HepG2 (cell line): ENCODE measurements around the gene CMIP. TPM values are rescaled to one million over a fixed set of nuclear protein-coding genes. Genes with fewer than 3 reads are reported as not detected.

Source experiments
- ATAC-seq: fragments of 200-7000 bp; cut with Tn5 transposase; 3 replicates; pipeline ENCODE4 v1.9.1; 2020; ENCODE audit warnings: mild to moderate bottlenecking, moderate library complexity
- BruUV-seq: library from RNA; stranded (reverse); fragments of 400-500 nt; replicated peaks from 2 replicates; lab custom pipeline; 2021; lab: Mats Ljungman, UMichigan
- CTCF ChIA-PET: fragments of 300-600 bp; formaldehyde crosslinking; extraction: SDS; loops from one replicate; lab custom pipeline; 2021; ENCODE audit warnings: low total read pairs, inconsistent platforms, low intra/inter-chr PET ratio; lab: Yijun Ruan, JAX
- POLR2A ChIA-PET: fragments of 350-600 bp; sonication (Branson Sonifier 250); formaldehyde crosslinking; loops from one replicate; lab custom pipeline; 2020; ENCODE audit warnings: antibody characterized with exemption, inconsistent platforms; lab: Yijun Ruan, JAX
- DNase-seq: peaks from one replicate; pipeline ENCODE4 v3.0.0-alpha.2; 2015; ENCODE audit warnings: low spot score
- FAIRE-seq: peaks from 3 replicates; lab custom pipeline; 2011; peaks lifted over from hg19 to GRCh38; lab: Jason Lieb, UNC
- H2AFZ ChIP-seq: one replicate; pipeline ENCODE4 v1.6.1; 2011; ENCODE audit warnings: low read length, inconsistent platforms
- H3K27ac ChIP-seq: fragments of 300-600 bp; 3 replicates; pipeline ENCODE4 v1.8.0; 2011; ENCODE audit warnings: mixed run types, mild to moderate bottlenecking, mixed read lengths, low read length, inconsistent platforms; ENCODE audit not compliant: insufficient read depth; ENCODE audit errors: extremely low read length
- H3K27me3 ChIP-seq, 2 experiments: fragments of 200-600 bp in 1 of 2; 2 replicates in 1 of 2; 3 replicates in 1 of 2; pipeline versions ENCODE4 v1.6.0 to v1.8.0; 2011; ENCODE audit warnings: low read length in 2 of 2, mild to moderate bottlenecking in 2 of 2, moderate library complexity in 2 of 2, inconsistent platforms in 1 of 2; ENCODE audit not compliant: insufficient read depth in 2 of 2, control insufficient read depth in 1 of 2
- H3K36me3 ChIP-seq, 2 experiments: fragments of 200-600 bp in 1 of 2; replicated peaks in 1 of 2; 2 replicates in 1 of 2; 3 replicates in 1 of 2; pipeline versions ENCODE4 v1.5.1 to v1.8.0; 2011; ENCODE audit warnings: low read length in 2 of 2, inconsistent platforms in 1 of 2; ENCODE audit not compliant: insufficient read depth in 2 of 2, control insufficient read depth in 1 of 2
- H3K4me1 ChIP-seq: 2 replicates; pipeline ENCODE4 v1.5.1; 2012; ENCODE audit warnings: low read length, inconsistent platforms; ENCODE audit not compliant: insufficient read depth
- H3K4me2 ChIP-seq: 2 replicates; pipeline ENCODE4 v1.6.0; 2011; ENCODE audit warnings: low read depth, low read length, inconsistent platforms
- H3K4me3 ChIP-seq, 3 experiments: fragments of 200-600 bp in 1 of 3; sonication (generic), shearing (Covaris generic) in 1 of 3; replicated peaks in 1 of 3; 2 replicates each; pipeline ENCODE4 v1.5.1; 2011 to 2016; ENCODE audit warnings: low read length in 3 of 3, inconsistent platforms in 2 of 3, low read depth in 2 of 3, mild to moderate bottlenecking in 2 of 3, control low read depth in 1 of 3, mixed read lengths in 1 of 3; ENCODE audit not compliant: insufficient read depth in 1 of 3
- H3K79me2 ChIP-seq: one replicate; pipeline ENCODE4 v1.6.1; 2011; ENCODE audit warnings: low read length, inconsistent platforms; ENCODE audit not compliant: insufficient read depth
- H3K9ac ChIP-seq: 2 replicates; pipeline ENCODE4 v1.6.0; 2011; ENCODE audit warnings: mild to moderate bottlenecking, low read depth, low read length, inconsistent platforms; ENCODE audit not compliant: insufficient read depth
- H3K9me3 ChIP-seq: 2 replicates; pipeline ENCODE4 v1.5.1; 2012; ENCODE audit warnings: mild to moderate bottlenecking, low read length
- H4K20me1 ChIP-seq: 2 replicates; pipeline ENCODE4 v1.6.0; 2011; ENCODE audit warnings: inconsistent platforms, mild to moderate bottlenecking, low read length, moderate library complexity; ENCODE audit not compliant: insufficient read depth
- ARNTL ChIP-seq: sonication (generic); formaldehyde crosslinking; IDR thresholded peaks from 2 replicates; pipeline ENCODE4 v1.4.0; 2020; ENCODE audit warnings: mild to moderate bottlenecking, missing genetic modification reagents
- BORCS8-MEF2B ChIP-seq: sonication (generic); formaldehyde crosslinking; IDR thresholded peaks from 2 replicates; pipeline ENCODE4 v1.8.0; 2022; ENCODE audit warnings: mild to moderate bottlenecking, missing genetic modification reagents
- DNMT1 ChIP-seq: sonication (generic); formaldehyde crosslinking; IDR thresholded peaks from 2 replicates; pipeline ENCODE4 v1.5.1; 2020; ENCODE audit warnings: mild to moderate bottlenecking, missing genetic modification reagents
- FOXK2 ChIP-seq: fragments of 450-650 bp; IDR thresholded peaks from 2 replicates; pipeline ENCODE4 v1.6.1; 2016
- MIER3 ChIP-seq: IDR thresholded peaks from 2 replicates; pipeline ENCODE4 v1.6.1; 2016; ENCODE audit warnings: missing compliant biosample characterization, borderline replicate concordance
- MLLT10 ChIP-seq: sonication (generic); formaldehyde crosslinking; IDR thresholded peaks from 2 replicates; pipeline ENCODE4 v1.4.0; 2020; ENCODE audit warnings: missing genetic modification reagents
- NFIB ChIP-seq: sonication (generic); formaldehyde crosslinking; IDR thresholded peaks from 2 replicates; pipeline ENCODE4 v1.9.0; 2021; ENCODE audit warnings: missing genetic modification reagents, mild to moderate bottlenecking, borderline replicate concordance
- NFRKB ChIP-seq: fragments of 450-650 bp; IDR thresholded peaks from 2 replicates; pipeline ENCODE4 v1.6.1; 2017
- NR2F2 ChIP-seq: IDR thresholded peaks from 2 replicates; pipeline ENCODE4 v1.6.1; 2012; ENCODE audit warnings: low read depth, inconsistent platforms, borderline replicate concordance
- NRL ChIP-seq: sonication (generic); formaldehyde crosslinking; IDR thresholded peaks from 2 replicates; pipeline ENCODE4 v1.5.0; 2020; ENCODE audit warnings: missing genetic modification reagents, mild to moderate bottlenecking, moderate library complexity, borderline replicate concordance
- YY1 ChIP-seq: IDR thresholded peaks from 2 replicates; pipeline ENCODE4 v1.6.1; 2011; ENCODE audit warnings: low read length, low read depth, moderate library complexity, mild to moderate bottlenecking; ENCODE audit not compliant: insufficient read depth, insufficient replicate concordance
- ZKSCAN8 ChIP-seq: IDR thresholded peaks from 2 replicates; pipeline ENCODE4 v1.6.1; 2016; ENCODE audit warnings: borderline replicate concordance, missing genetic modification reagents, missing compliant biosample characterization
- ZNF629 ChIP-seq: sonication (generic); formaldehyde crosslinking; conservative IDR thresholded peaks from 2 replicates; pipeline ENCODE4 v1.5.0; 2020; ENCODE audit warnings: missing genetic modification reagents
- ZNF773 ChIP-seq: sonication (generic); formaldehyde crosslinking; IDR thresholded peaks from 2 replicates; pipeline ENCODE4 v1.4.0; 2020; ENCODE audit warnings: missing genetic modification reagents, borderline replicate concordance
- ZSCAN12 ChIP-seq: sonication (generic); formaldehyde crosslinking; IDR thresholded peaks from 2 replicates; pipeline ENCODE4 v1.9.0; 2021; ENCODE audit warnings: mild to moderate bottlenecking, missing genetic modification reagents
- ZSCAN25 ChIP-seq: sonication (generic); formaldehyde crosslinking; IDR thresholded peaks from 2 replicates; pipeline ENCODE4 v1.8.0; 2022; ENCODE audit warnings: mild to moderate bottlenecking, missing genetic modification reagents
- WGBS: methylation state at CpG from one replicate; pipeline ENCODE4 v1.1.6; 2017; ENCODE audit warnings: low lambda C conversion rate; 5-methylcytosine and 5-hydroxymethylcytosine counted together
- in situ Hi-C: cut with HindIII; loops from 2 replicates; pipeline ENCODE4 v1.10.0; 2017; ENCODE audit warnings: low pct_unique_long_range_greater_than_20kb; ENCODE audit not compliant: extremely low pct_ligation_motif_present
- intact Hi-C: fragments of 100-400 bp; cut with micrococcal nuclease; formaldehyde crosslinking; loops from one replicate; pipeline ENCODE4 v1.10.0; 2022; ENCODE audit not compliant: unreplicated experiment
- polyA plus RNA-seq, 8 experiments: library from polyadenylated mRNA; depleted of rRNA in 3 of 8; stranded (reverse) in 7 of 8; unstranded in 1 of 8; fragments of >200 nt; fragmentation: Illumina TruSeq in 4 of 8; extraction: Trizol in 4 of 8; gene quantifications; 2 replicates each; pipeline versions ENCODE4 v1.2.1 to v1.2.3, GENCODE V29; 2011 to 2016; ENCODE audit warnings: low read depth in 4 of 8, missing spikeins in 1 of 8, mixed read lengths in 1 of 8; ENCODE audit not compliant: insufficient read depth in 1 of 8
- total RNA-seq, 5 experiments: library from RNA; depleted of rRNA; stranded (reverse); fragments of >200 nt; fragmentation: Illumina TruSeq; extraction: Trizol; gene quantifications; 2 replicates each; pipeline ENCODE4 v1.2.3, GENCODE V29; 2016; ENCODE audit warnings: low read depth in 1 of 5
- TF ChIP-seq, protein P1 (sequence below): sonication (generic); formaldehyde crosslinking; IDR thresholded peaks from 2 replicates; pipeline ENCODE4 v1.4.0; 2020; ENCODE audit warnings: missing genetic modification reagents
- TF ChIP-seq, protein P2 (sequence below): sonication (generic); formaldehyde crosslinking; IDR thresholded peaks from 2 replicates; pipeline ENCODE4 v1.4.0; 2020; ENCODE audit warnings: missing genetic modification reagents
- TF ChIP-seq, protein P3 (sequence below): sonication (generic); formaldehyde crosslinking; IDR thresholded peaks from 2 replicates; pipeline ENCODE4 v1.8.0; 2022; ENCODE audit warnings: mild to moderate bottlenecking, missing genetic modification reagents

The CMIP gene
- total and polyA plus RNA-seq, 2 of the 13 experiments (the other 11 are each of a cell fraction or from before 2014, with no cell fraction given): 10.9 to 18.1 TPM

DNA sequence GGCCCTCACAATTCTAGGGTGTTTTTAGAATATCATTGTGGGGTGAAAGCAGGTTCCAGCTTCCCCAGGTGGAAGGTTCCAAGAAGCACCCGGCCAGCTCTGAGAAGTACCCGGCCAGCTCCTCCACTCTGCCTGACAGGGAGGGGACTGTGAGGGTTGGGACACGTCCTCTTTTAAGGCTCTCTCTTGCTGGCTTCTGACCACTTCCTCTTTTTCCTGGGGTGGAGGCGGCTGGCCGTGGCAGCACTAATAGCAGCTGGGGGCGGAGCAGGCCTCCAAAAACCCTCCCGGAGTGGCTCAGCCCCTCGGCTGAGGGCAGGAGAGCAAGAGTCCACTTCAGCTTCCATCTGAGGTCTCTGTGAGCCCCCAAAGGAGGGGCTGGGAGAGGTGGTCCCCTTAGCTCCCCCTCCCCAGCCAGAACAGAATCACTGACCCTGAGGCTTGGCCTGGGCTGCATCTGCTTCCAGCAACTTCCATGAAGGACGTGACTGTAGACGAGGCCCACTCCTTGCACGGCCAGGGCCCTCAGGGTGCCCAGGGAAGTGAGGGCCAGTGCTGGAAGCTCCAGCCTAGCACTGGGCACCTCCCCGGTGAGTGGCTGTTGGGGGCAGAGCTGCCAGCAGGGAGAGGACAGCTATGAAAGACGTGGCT is 307.7 kb downstream of the CMIP start (continued):
- TF ChIP-seq, protein P1, sequence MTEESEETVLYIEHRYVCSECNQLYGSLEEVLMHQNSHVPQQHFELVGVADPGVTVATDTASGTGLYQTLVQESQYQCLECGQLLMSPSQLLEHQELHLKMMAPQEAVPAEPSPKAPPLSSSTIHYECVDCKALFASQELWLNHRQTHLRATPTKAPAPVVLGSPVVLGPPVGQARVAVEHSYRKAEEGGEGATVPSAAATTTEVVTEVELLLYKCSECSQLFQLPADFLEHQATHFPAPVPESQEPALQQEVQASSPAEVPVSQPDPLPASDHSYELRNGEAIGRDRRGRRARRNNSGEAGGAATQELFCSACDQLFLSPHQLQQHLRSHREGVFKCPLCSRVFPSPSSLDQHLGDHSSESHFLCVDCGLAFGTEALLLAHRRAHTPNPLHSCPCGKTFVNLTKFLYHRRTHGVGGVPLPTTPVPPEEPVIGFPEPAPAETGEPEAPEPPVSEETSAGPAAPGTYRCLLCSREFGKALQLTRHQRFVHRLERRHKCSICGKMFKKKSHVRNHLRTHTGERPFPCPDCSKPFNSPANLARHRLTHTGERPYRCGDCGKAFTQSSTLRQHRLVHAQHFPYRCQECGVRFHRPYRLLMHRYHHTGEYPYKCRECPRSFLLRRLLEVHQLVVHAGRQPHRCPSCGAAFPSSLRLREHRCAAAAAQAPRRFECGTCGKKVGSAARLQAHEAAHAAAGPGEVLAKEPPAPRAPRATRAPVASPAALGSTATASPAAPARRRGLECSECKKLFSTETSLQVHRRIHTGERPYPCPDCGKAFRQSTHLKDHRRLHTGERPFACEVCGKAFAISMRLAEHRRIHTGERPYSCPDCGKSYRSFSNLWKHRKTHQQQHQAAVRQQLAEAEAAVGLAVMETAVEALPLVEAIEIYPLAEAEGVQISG (CRISPR knock-in tag): peak; percentile 29; the same call in 1 of the 2 replicates

DNA sequence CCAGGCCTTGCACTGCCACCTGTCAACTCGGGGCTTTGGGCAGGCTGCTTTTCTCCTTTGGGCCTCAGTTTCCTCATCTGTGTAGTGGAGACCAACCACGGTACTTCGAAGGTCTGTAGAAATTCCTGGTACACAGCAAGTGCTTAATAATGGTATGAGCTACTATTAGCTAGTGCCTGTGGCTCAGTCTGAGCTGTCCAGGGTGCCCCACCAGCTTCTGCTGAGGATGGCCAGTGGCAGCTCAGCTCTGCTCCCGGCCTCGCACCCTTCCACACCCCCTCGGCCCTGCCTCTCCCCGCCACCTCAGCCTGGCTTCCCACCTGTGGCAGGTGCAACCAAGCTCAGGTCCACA is 308.2 kb downstream of the CMIP start:
- POLR2A ChIA-PET: no interaction called here
- no peak overlapping the region for H3K27ac ChIP-seq
- 46% methylated on average over 5 of the region's 7 CpGs for WGBS
- no peak for FAIRE-seq
- peak overlapping the region; percentile 37 for H2AFZ ChIP-seq
- peaks cover 0 to 12% of the 10 kb centered on the region in 2 experiments; a peak in 2 of 5 replicates for H3K27me3 ChIP-seq
- H3K4me2 ChIP-seq: peak overlapping the region; percentile 57
- no peak overlapping the region for H3K9ac ChIP-seq
- in situ Hi-C loops: no loop called here
- H3K79me2 ChIP-seq: no peaks in the 10 kb centered on the region
- H3K4me3 ChIP-seq: peak overlapping the region in 2 of 3 experiments; percentile 33 to 53; a peak in 3 of 6 replicates
- peak; percentile 15; the same call in 2 of the 3 replicates for ATAC-seq
- no peaks in the 10 kb centered on the region for H3K36me3 ChIP-seq
- H4K20me1 ChIP-seq: no peaks in the 10 kb centered on the region
- no peak for DNase-seq
- no peaks in the 10 kb centered on the region for H3K9me3 ChIP-seq
- CTCF ChIA-PET: no interaction called here
- intact Hi-C loops: no loop called here
- BruUV-seq: no TSS peak
- peaks cover 19% of the 10 kb centered on the region for H3K4me1 ChIP-seq
- TF ChIP-seq, protein P2, sequence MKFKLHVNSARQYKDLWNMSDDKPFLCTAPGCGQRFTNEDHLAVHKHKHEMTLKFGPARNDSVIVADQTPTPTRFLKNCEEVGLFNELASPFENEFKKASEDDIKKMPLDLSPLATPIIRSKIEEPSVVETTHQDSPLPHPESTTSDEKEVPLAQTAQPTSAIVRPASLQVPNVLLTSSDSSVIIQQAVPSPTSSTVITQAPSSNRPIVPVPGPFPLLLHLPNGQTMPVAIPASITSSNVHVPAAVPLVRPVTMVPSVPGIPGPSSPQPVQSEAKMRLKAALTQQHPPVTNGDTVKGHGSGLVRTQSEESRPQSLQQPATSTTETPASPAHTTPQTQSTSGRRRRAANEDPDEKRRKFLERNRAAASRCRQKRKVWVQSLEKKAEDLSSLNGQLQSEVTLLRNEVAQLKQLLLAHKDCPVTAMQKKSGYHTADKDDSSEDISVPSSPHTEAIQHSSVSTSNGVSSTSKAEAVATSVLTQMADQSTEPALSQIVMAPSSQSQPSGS: no peak
- peak; percentile 73; the same call in 1 of the 2 replicates for TF ChIP-seq ZKSCAN8 (CRISPR knock-in tag)
- peak; percentile 44; the same call in 1 of the 2 replicates for TF ChIP-seq ZNF629 (CRISPR knock-in tag)
- TF ChIP-seq YY1: no peak
- no peak for TF ChIP-seq NFIB
- TF ChIP-seq, protein P3, sequence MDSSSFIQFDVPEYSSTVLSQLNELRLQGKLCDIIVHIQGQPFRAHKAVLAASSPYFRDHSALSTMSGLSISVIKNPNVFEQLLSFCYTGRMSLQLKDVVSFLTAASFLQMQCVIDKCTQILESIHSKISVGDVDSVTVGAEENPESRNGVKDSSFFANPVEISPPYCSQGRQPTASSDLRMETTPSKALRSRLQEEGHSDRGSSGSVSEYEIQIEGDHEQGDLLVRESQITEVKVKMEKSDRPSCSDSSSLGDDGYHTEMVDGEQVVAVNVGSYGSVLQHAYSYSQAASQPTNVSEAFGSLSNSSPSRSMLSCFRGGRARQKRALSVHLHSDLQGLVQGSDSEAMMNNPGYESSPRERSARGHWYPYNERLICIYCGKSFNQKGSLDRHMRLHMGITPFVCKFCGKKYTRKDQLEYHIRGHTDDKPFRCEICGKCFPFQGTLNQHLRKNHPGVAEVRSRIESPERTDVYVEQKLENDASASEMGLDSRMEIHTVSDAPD (CRISPR knock-in tag): no peak
- TF ChIP-seq ZSCAN12 (CRISPR knock-in tag): no peak
- no peak for TF ChIP-seq ZSCAN25 (CRISPR knock-in tag)
- TF ChIP-seq NRL (CRISPR knock-in tag): 0 out of 2 replicates have a peak, but pooled peaks have one; percentile 3
- TF ChIP-seq MIER3 (CRISPR knock-in tag): no peak
- 0 out of 2 replicates have a peak, but pooled peaks have one; percentile 4 for TF ChIP-seq DNMT1 (CRISPR knock-in tag)
- TF ChIP-seq ARNTL (CRISPR knock-in tag): no peak
- TF ChIP-seq ZNF773: no peak
- TF ChIP-seq FOXK2: no peak
- TF ChIP-seq MLLT10: no peak
- TF ChIP-seq NFRKB: no peak
- TF ChIP-seq BORCS8-MEF2B (CRISPR knock-in tag): no peak
- TF ChIP-seq NR2F2: no peak
